HepG2 (cell line): ENCODE data around the gene PARN. TPM values are rescaled to one million over a fixed set of nuclear protein-coding genes. Genes with fewer than 3 reads are reported as not detected.

Experiments
- ARID2 ChIP-seq: sonication (generic); formaldehyde crosslinking; IDR thresholded peaks from 2 replicates; pipeline ENCODE4 v1.8.1; 2022; ENCODE audit warnings: mild to moderate bottlenecking, missing genetic modification reagents, borderline replicate concordance
- CEBPG ChIP-seq: IDR thresholded peaks from 2 replicates; pipeline ENCODE4 v1.6.1; 2016
- HMGA1 ChIP-seq: sonication (generic); formaldehyde crosslinking; conservative IDR thresholded peaks from 2 replicates; pipeline ENCODE4 v1.4.0; 2020; ENCODE audit warnings: missing genetic modification reagents
- KLF16 ChIP-seq, 2 experiments: sonication (generic) in 1 of 2; formaldehyde crosslinking in 1 of 2; IDR thresholded peaks; 2 replicates each; pipeline versions ENCODE4 v1.6.1 to v1.8.0; 2016 to 2023; ENCODE audit warnings: missing genetic modification reagents in 2 of 2, missing compliant biosample characterization in 1 of 2
- POLR2AphosphoS2 ChIP-seq: IDR thresholded peaks from 2 replicates; pipeline ENCODE4 v1.6.1; 2011; ENCODE audit warnings: low read depth, low read length, improper control_type of control experiment
- SMAD9 ChIP-seq: sonication (generic); formaldehyde crosslinking; IDR thresholded peaks from 2 replicates; pipeline ENCODE4 v1.5.1; 2020; ENCODE audit warnings: mild to moderate bottlenecking, missing genetic modification reagents
- SUZ12 ChIP-seq: fragments of 150-350 bp; IDR thresholded peaks from 2 replicates; pipeline ENCODE4 v1.6.1; 2014; ENCODE audit warnings: low read depth, low read length
- TP53 ChIP-seq: sonication (generic); formaldehyde crosslinking; conservative IDR thresholded peaks from 2 replicates; pipeline ENCODE4 v1.4.0; 2020; ENCODE audit warnings: missing genetic modification reagents
- ZBTB10 ChIP-seq: sonication (generic); formaldehyde crosslinking; IDR thresholded peaks from 2 replicates; pipeline ENCODE4 v1.4.0; 2020; ENCODE audit warnings: missing genetic modification reagents, borderline replicate concordance
- ZBTB33 ChIP-seq: sonication (generic); formaldehyde crosslinking; IDR thresholded peaks from 2 replicates; pipeline ENCODE4 v1.4.0; 2020; ENCODE audit warnings: missing genetic modification reagents
- ZNF562 ChIP-seq: sonication (generic); formaldehyde crosslinking; IDR thresholded peaks from 2 replicates; pipeline ENCODE4 v1.8.0; 2022; ENCODE audit warnings: missing genetic modification reagents, borderline replicate concordance
- polyA plus RNA-seq, 8 experiments: library from polyadenylated mRNA; depleted of rRNA in 3 of 8; stranded (reverse) in 7 of 8; unstranded in 1 of 8; fragments of >200 nt; fragmentation: Illumina TruSeq in 4 of 8; extraction: Trizol in 4 of 8; gene quantifications; 2 replicates each; pipeline versions ENCODE4 v1.2.1 to v1.2.3, GENCODE V29; 2011 to 2016; ENCODE audit warnings: low read depth in 4 of 8, missing spikeins in 1 of 8, mixed read lengths in 1 of 8; ENCODE audit not compliant: insufficient read depth in 1 of 8
- total RNA-seq, 5 experiments: library from RNA; depleted of rRNA; stranded (reverse); fragments of >200 nt; fragmentation: Illumina TruSeq; extraction: Trizol; gene quantifications; 2 replicates each; pipeline ENCODE4 v1.2.3, GENCODE V29; 2016; ENCODE audit warnings: low read depth in 1 of 5
- TF ChIP-seq, protein P1 (sequence below): sonication (generic); formaldehyde crosslinking; IDR thresholded peaks from 2 replicates; pipeline ENCODE4 v1.5.1; 2020; ENCODE audit warnings: missing genetic modification reagents, mild to moderate bottlenecking, borderline replicate concordance
- TF ChIP-seq, protein P2 (sequence below): conservative IDR thresholded peaks from 2 replicates; pipeline ENCODE4 v1.6.1; 2018; ENCODE audit warnings: missing genetic modification reagents
- TF ChIP-seq, protein P3 (sequence below): sonication (generic); formaldehyde crosslinking; IDR thresholded peaks from 2 replicates; pipeline ENCODE4 v1.9.0; 2021; ENCODE audit warnings: missing genetic modification reagents, borderline replicate concordance
- TF ChIP-seq, protein P4 (sequence below): sonication (generic); formaldehyde crosslinking; IDR thresholded peaks from 2 replicates; pipeline ENCODE4 v1.4.0; 2020; ENCODE audit warnings: mild to moderate bottlenecking, missing genetic modification reagents

PARN gene
- total and polyA plus RNA-seq, 2 of the 13 experiments (the other 11 are each of a cell fraction or from before 2014, with no cell fraction given), result 13.3 to 47.6 TPM

- TF ChIP-seq, protein P1, sequence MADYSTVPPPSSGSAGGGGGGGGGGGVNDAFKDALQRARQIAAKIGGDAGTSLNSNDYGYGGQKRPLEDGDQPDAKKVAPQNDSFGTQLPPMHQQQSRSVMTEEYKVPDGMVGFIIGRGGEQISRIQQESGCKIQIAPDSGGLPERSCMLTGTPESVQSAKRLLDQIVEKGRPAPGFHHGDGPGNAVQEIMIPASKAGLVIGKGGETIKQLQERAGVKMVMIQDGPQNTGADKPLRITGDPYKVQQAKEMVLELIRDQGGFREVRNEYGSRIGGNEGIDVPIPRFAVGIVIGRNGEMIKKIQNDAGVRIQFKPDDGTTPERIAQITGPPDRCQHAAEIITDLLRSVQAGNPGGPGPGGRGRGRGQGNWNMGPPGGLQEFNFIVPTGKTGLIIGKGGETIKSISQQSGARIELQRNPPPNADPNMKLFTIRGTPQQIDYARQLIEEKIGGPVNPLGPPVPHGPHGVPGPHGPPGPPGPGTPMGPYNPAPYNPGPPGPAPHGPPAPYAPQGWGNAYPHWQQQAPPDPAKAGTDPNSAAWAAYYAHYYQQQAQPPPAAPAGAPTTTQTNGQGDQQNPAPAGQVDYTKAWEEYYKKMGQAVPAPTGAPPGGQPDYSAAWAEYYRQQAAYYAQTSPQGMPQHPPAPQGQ, result no peak
- TF ChIP-seq KLF16 (CRISPR knock-in tag; IDR thresholded peaks at IDR 0.05) (peak in 1 of 2 experiments; percentile 66; a peak in 1 of 4 replicates), HMGA1 (CRISPR knock-in tag) (no peak), SMAD9 (CRISPR knock-in tag) (no peak), ZBTB10 (CRISPR knock-in tag) (no peak), SUZ12 (no peak), TP53 (CRISPR knock-in tag) (no peak), POLR2AphosphoS2 (no peak), ZNF562 (CRISPR knock-in tag) (no peak), CEBPG (CRISPR knock-in tag) (peak; percentile 56), ARID2 (CRISPR knock-in tag) (no peak), ZBTB33 (no peak; the same call in 1 of the 2 replicates)
- TF ChIP-seq, protein P2, sequence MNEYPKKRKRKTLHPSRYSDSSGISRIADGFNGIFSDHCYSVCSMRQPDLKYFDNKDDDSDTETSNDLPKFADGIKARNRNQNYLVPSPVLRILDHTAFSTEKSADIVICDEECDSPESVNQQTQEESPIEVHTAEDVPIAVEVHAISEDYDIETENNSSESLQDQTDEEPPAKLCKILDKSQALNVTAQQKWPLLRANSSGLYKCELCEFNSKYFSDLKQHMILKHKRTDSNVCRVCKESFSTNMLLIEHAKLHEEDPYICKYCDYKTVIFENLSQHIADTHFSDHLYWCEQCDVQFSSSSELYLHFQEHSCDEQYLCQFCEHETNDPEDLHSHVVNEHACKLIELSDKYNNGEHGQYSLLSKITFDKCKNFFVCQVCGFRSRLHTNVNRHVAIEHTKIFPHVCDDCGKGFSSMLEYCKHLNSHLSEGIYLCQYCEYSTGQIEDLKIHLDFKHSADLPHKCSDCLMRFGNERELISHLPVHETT (CRISPR knock-in tag), result no peak
- TF ChIP-seq, protein P3, sequence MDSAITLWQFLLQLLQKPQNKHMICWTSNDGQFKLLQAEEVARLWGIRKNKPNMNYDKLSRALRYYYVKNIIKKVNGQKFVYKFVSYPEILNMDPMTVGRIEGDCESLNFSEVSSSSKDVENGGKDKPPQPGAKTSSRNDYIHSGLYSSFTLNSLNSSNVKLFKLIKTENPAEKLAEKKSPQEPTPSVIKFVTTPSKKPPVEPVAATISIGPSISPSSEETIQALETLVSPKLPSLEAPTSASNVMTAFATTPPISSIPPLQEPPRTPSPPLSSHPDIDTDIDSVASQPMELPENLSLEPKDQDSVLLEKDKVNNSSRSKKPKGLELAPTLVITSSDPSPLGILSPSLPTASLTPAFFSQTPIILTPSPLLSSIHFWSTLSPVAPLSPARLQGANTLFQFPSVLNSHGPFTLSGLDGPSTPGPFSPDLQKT (CRISPR knock-in tag), result no peak
- TF ChIP-seq, protein P4, sequence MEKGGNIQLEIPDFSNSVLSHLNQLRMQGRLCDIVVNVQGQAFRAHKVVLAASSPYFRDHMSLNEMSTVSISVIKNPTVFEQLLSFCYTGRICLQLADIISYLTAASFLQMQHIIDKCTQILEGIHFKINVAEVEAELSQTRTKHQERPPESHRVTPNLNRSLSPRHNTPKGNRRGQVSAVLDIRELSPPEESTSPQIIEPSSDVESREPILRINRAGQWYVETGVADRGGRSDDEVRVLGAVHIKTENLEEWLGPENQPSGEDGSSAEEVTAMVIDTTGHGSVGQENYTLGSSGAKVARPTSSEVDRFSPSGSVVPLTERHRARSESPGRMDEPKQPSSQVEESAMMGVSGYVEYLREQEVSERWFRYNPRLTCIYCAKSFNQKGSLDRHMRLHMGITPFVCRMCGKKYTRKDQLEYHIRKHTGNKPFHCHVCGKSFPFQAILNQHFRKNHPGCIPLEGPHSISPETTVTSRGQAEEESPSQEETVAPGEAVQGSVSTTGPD (CRISPR knock-in tag), result no peak
Measured at GRCh38 chr16:14497245-14498082, 132.6 kb downstream of the PARN start (continued).
